ENCODE measurements around the gene SLC29A1. TPM values are rescaled to one million over a fixed set of nuclear protein-coding genes. Genes with fewer than 3 reads are reported as not detected.

Gene SLC29A1
- total and polyA plus RNA-seq, 8 donors = 22.4 to 48.2 (median 28.5) TPM

- H3K27me3 ChIP-seq = no peaks in the 10 kb centered on the region
- H3K27ac ChIP-seq = peak overlapping the region; percentile 54 to 63
- H3K36me3 ChIP-seq = peaks cover 0 to 26% of the 10 kb centered on the region in 2 donors
- intact Hi-C loops (cut with DNase I) = no loop called here
- ATAC-seq (no peak), DNase-seq (peak in 1 of 4 donors; percentile 74)
- no peak overlapping the region for H3K4me3 ChIP-seq
- TF ChIP-seq, protein P1, sequence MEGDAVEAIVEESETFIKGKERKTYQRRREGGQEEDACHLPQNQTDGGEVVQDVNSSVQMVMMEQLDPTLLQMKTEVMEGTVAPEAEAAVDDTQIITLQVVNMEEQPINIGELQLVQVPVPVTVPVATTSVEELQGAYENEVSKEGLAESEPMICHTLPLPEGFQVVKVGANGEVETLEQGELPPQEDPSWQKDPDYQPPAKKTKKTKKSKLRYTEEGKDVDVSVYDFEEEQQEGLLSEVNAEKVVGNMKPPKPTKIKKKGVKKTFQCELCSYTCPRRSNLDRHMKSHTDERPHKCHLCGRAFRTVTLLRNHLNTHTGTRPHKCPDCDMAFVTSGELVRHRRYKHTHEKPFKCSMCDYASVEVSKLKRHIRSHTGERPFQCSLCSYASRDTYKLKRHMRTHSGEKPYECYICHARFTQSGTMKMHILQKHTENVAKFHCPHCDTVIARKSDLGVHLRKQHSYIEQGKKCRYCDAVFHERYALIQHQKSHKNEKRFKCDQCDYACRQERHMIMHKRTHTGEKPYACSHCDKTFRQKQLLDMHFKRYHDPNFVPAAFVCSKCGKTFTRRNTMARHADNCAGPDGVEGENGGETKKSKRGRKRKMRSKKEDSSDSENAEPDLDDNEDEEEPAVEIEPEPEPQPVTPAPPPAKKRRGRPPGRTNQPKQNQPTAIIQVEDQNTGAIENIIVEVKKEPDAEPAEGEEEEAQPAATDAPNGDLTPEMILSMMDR (IDR thresholded peaks at IDR 0.05) = no peak
- peaks cover 10 to 52% of the 10 kb centered on the region in 2 donors for H3K4me1 ChIP-seq
- H3K9me3 ChIP-seq = no peaks in the 10 kb centered on the region
Measured at GRCh38 chr6:44233567-44234100, 10.2 kb downstream of the SLC29A1 start.

GRCh38 chr6:44234101-44235025 is 11.0 kb downstream of the SLC29A1 start:
- H3K27me3 ChIP-seq = no peaks in the 10 kb centered on the region
- peaks cover 0 to 26% of the 10 kb centered on the region in 2 donors for H3K36me3 ChIP-seq
- peaks cover 10 to 52% of the 10 kb centered on the region in 2 donors for H3K4me1 ChIP-seq
- peak in 2 of 4 donors; percentile 75 to 77 for DNase-seq
- H3K27ac ChIP-seq = peak overlapping the region; percentile 54 to 63
- intact Hi-C loops (cut with DNase I) = loop anchor here in 1 of 2 donors (5.0 kb wide), 1 partner anchor 62 kb away; no protein-coding TSS in a partner anchor
- no peaks in the 10 kb centered on the region for H3K9me3 ChIP-seq
- H3K4me3 ChIP-seq = no peak overlapping the region
- peak; percentile 63 for ATAC-seq
- TF ChIP-seq, protein P1 (IDR thresholded peaks at IDR 0.05) = peak; percentile 40 to 52

DNA sequence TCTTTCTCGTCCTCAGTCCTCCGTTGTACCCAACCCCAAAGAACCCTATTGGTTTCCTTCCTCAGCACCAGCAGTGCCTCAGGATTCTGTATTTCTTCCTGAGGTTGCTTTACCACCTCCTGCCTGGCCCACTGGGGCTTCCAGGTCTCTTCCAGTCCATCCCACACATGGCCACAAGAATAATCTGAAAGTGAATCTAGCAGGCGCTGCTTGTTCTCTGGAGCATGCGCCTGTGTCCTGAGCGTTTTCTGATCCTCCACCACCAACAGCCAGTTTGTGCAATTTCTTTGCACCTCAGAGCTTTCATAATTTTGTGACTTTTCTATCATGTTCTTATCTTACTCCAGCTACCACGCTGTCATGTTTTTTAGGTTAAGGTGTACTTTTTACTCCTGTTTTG is 11.9 kb downstream of the SLC29A1 start:
- peak overlapping the region; percentile 54 to 63 for H3K27ac ChIP-seq
- no peak for ATAC-seq
- peak in 1 of 4 donors; percentile 2 for DNase-seq

DNA sequence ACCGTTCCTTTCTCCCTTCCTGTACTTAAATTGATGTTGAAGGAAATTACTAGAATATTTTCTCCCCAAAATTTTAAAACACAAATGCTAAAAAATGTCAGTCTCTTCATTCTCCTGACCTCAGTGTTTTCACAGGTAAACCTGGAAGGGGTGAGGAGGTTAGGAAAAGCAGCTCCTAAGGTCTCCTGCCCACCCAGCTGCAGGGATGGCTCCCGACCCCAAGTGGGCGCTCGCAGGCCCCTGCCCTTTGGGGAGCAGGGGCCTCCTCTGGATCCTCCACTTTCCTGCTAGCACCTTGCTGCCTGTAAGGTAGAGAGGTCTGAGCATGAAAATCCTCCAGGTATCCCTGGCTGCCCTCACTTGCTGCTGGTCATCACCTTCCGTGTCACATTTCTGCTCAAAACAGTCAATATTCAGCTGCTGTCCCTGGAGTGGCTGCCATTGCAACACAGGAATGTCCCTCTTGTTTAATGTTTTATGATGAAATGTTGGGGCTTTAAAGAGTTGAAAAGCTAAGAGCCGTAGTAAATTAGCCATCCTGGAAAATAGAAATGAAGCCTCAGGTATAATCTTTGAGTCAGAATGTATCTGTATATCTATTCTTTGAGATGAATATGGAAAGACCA is 12.6 kb downstream of the SLC29A1 start:
- Histone ChIP-seq H3K36me3 (peaks cover 0 to 16% of the 10 kb centered on the region in 2 donors), H3K9me3 (no peaks in the 10 kb centered on the region), H3K27me3 (no peaks in the 10 kb centered on the region), H3K27ac (no peak overlapping the region), H3K4me3 (no peak overlapping the region), H3K4me1 (peaks cover 10 to 52% of the 10 kb centered on the region in 2 donors)
- DNase-seq = peak in 1 of 4 donors; percentile 54
- ATAC-seq = no peak
- intact Hi-C loops (cut with DNase I) = loop anchor here in 1 of 2 donors (5.0 kb wide), 1 partner anchor 64 kb away; no protein-coding TSS in a partner anchor
- TF ChIP-seq, protein P1 (IDR thresholded peaks at IDR 0.05) = no peak

More for the DNA sequence above, 11.9 kb downstream of the SLC29A1 start:
- intact Hi-C loops (cut with DNase I) = loop anchor here in 1 of 2 donors (5.0 kb wide), 1 partner anchor 63 kb away; no protein-coding TSS in a partner anchor
- TF ChIP-seq, protein P1 (IDR thresholded peaks at IDR 0.05) = no peak
- H3K4me1 ChIP-seq = peaks cover 10 to 52% of the 10 kb centered on the region in 2 donors
- H3K36me3 ChIP-seq = peaks cover 0 to 22% of the 10 kb centered on the region in 2 donors
- H3K27me3 ChIP-seq = no peaks in the 10 kb centered on the region
- no peaks in the 10 kb centered on the region for H3K9me3 ChIP-seq
- H3K4me3 ChIP-seq = no peak overlapping the region
